GM04504 (cell line): Measurements from ENCODE around the gene MORN4.

ENCODE experiments used
- DNase-seq: peaks from one replicate; pipeline ENCODE4 v3.0.0-alpha.2; 2012; ENCODE audit warnings: low read depth

Gene MORN4

GRCh38 chr10:97573021-97573420, 60.3 kb downstream of the MORN4 start:
- DNase-seq, result no peak

- peak; percentile 56 for DNase-seq
Measured at GRCh38 chr10:97572214-97572989, 60.9 kb downstream of the MORN4 start, which contains the start of gene ANKRD2. ANKRD2 (plus strand) TSS chr10:97572779; CDS start chr10:97572789, 10 bp downstream.

DNA sequence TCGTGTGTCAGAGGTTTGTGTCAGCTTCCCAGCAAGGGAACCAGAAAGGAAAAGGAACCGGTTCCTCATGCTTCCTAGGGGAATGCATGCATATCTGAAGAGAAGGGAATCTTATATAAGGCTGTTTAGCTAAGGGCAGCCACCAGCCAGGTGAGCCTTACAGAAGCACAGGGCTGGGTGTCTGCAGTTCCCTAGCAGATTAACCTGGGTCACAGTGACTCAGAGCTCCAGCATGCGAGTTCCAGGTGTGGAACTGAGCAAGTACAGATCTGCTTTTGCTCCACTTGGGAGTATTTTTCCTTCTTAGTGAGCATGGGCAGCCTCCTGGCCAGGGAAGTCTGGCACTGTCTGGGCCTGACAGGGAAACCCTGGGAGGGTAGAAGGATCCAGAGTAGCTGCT, 61.7 kb downstream of the MORN4 start:
- no peak for DNase-seq

GRCh38 chr10:97570789-97571471, 62.4 kb downstream of the MORN4 start:
- no peak for DNase-seq

DNA sequence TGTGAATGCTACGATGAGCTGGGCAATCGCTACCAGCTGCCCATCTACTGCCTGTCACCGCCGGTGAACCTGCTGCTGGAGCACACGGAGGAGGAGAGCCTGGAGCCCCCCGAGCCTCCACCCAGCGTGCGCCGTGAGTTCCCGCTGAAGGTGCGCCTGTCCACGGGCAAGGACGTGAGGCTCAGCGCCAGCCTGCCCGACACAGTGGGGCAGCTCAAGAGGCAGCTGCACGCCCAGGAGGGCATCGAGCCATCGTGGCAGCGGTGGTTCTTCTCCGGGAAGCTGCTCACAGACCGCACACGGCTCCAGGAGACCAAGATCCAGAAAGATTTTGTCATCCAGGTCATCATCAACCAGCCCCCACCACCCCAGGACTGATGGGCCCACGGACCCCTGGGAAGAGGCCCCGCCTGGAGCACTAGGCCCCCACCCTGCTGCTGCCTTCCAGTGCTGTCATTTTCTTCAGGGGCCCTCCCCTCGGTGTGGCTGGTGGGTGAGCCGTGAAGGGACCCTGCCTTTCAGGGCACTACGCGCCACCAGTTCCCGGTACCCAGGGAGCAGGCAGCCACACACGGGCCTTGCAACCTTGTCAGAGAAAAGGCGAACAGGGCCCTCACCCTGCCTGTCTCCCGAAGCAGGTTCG, 63.0 kb downstream of the MORN4 start:
- DNase-seq, result no peak

DNA sequence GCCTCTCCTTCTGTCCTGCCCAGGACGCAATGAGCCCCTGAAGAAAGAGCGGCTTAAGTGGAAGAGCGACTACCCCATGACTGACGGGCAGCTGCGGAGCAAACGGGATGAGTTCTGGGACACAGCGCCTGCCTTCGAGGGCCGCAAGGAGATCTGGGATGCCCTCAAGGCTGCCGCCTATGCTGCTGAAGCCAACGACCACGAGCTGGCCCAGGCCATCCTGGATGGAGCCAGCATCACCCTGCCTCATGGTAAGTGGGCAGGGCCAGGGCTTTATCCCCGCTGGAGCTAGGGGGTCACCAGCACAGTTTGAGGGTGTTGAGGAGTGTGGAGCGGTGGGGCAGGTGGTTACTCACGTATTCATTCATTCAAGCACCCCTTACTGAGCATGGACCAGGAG, 65.4 kb downstream of the MORN4 start:
- DNase-seq, result no peak

DNA sequence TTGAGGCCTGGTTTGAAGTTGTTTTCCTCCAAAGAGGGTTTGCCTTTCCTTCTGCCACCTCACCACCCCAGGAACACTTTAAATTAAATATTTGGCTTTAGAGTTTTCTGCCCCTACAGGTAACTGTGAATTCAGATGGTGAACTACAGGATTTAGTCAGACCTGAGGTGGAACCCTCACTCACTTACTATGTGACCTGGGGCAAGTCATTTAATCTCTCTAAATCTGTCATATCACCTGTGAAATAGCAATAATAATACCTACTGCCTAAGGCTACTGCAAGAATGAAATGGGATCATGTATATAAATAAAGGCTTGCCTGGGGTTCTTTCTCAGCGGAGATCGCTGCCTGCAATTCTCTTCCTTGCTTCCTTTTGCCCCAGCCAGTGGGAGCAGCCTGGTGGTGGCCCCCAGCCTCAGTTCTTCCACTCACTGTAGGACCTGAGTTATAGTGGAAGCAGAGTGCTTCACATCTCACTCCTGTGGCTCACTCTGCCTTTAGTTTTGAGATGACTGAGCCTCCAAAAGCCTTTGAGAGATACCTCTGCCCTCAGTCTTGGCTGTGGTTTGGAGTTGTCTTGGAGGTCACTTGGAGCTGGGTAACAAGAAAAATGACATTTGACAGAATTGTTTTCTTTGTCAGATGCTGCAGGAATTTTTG, 66.8 kb downstream of the MORN4 start:
- DNase-seq, result no peak

- DNase-seq, result no peak
Measured at GRCh38 chr10:97564776-97565175, 68.5 kb downstream of the MORN4 start.
